Mucosa of gallbladder (tissue), 1 donor: ENCODE results near the gene CCDC142. TPM values are rescaled to one million over a fixed set of nuclear protein-coding genes. Genes with fewer than 3 reads are reported as not detected.
"Not testable (repeated sequence)": the region's sequence is repeated elsewhere in the genome, so short reads cannot be mapped to it uniquely, and the experiment has no call there.

Experiments used
- DNase-seq: peaks from one replicate; pipeline ENCODE4 v3.0.0-alpha.2; 2020; ENCODE audit warnings: low spot score
- total RNA-seq: library from RNA; stranded (reverse); gene quantifications from one replicate; pipeline ENCODE4 v1.2.1, GENCODE V29; 2021
- donor health status: DM: no; HTN: no; CAD: no.

Gene CCDC142
- total RNA-seq, 1 donor from 2014 or later: 26.5 TPM

DNA sequence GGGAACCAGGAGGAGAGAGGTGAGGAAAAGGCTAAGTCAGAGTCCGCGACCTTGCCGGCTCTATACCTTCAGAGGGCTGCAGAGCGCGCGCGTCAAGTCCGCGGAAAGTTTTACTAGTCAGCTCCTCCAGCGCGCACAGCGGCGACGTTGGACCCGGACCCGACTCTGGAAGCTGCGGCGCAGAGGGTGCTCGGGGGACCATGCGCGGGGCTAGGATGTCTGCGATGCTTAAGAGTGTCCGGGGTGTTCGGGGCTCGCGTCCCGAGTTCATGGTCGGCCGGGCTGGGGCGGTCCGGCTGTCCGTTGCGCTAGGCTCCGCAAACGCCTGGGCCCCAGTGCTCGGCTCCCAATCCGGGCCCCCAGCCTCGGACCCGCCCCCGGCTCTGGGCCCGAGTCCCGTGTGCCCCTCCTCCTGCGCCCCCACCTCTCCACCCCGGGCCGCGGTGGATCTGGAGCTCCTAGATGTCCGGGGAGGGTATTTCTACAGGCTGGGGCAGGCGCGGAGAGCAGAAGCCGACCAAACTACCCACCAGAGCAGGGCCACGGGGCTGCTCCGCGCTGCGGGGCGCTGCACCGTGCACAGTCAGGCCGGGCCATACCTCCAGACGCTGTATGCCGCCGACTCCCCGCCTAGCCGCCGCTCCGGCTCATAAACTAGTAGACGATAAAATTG lies 16.6 kb upstream of the CCDC142 start, which contains the start of gene LBX2:
Gene LBX2, minus strand, starts transcription at position 337 of the 673 bp plus-strand sequence. Its CDS starts 66 bp downstream, at position 271.
- no peak for DNase-seq

- DNase-seq: no peak
Observed at GRCh38 chr2:74498500-74499266, 15.9 kb upstream of the CCDC142 start.

DNA sequence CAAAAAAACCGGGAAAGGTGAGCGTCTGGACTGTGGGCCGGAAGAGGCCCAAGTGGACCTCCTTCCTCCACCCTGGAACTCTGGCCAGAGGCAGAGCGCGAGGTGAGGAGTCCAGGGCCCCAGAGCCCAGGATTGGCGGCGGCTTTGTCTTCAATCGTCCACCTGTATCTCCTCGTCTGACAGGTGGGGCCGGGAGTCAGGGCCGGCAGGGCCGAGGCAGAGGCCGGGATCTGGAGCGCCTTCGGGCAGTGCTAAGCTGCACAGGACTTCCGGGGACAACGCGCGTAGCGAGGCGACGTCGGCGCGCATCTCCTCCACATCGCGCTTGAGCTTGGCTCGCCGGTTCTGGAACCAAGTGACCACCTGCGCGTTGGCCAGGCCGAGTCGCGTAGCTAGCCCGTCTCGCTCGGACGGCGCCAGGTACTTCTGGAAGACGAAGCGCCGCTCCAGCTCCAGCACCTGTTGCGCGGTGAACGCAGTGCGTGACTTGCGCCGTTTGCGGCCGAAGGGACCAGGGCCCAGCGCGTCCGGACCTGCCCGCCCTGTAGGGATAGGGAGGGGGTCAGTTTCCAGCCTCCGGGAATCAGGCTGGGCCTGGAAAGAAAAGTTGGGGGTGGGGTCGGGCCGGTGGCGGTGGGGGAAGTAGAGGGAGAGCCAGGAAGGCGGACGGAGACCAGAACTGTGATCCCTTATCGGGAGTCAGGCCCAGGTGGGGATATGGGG lies 15.1 kb upstream of the CCDC142 start:
- DNase-seq: peak; percentile 30

DNA sequence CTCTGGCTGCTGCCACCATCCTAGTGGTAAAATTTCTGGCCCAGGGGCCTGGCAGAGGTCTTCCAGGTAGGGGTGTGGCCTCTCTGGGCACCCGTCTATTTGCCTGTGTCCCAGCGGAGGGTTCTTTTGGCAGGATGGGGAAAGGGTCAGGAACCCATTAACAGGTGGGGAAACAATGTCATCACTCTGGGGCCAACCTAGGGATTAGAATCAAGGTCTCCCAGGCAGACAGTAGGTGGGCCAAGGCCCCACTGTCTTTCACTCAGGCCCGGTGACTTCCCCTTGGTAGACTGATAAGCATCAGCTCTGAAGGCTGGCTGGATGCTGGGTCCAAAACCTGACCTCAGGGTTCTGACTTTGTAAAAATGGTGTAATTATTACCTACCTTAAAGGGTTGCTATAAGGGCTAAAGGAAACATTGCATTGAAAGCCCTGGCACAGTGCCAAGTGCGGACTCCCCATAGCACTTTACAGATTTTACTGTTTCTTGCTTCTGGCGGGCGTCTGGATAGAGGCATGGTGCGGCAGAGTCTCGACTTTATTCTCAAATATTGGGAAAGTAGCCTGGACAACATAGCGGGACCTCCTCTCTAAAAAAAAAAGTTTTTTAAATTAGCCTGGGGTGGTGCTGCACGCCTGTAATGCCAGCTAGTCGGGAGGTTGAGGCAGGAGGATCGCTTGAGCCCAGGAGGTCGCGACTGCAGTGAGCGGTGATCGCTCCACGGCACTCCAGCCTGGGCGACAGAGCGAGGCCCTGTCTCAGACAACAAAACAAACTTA lies 14.4 kb upstream of the CCDC142 start:
- no peak for DNase-seq

GRCh38 chr2:74495440-74495839 lies 12.6 kb upstream of the CCDC142 start:
- DNase-seq: no peak

DNA sequence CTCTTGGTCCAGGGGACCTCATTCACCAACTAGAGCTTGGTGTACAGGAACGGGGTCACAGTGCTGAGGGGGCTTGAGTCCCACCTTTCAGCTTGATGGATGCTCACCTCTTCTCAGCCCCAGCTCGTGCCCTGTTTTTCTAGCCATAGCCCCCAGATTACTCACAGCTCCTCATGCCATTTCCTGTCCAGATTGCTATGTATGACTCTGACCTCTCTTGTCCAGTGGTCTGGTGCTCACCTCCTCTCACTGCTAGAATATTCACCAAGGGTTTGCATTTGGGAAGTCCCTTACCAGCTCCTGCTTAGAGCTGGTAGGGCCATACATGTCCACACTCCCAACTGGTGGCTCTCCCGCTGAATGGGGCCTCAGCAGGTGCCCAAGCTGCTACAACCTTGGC lies 10.7 kb upstream of the CCDC142 start:
- DNase-seq: no peak

DNA sequence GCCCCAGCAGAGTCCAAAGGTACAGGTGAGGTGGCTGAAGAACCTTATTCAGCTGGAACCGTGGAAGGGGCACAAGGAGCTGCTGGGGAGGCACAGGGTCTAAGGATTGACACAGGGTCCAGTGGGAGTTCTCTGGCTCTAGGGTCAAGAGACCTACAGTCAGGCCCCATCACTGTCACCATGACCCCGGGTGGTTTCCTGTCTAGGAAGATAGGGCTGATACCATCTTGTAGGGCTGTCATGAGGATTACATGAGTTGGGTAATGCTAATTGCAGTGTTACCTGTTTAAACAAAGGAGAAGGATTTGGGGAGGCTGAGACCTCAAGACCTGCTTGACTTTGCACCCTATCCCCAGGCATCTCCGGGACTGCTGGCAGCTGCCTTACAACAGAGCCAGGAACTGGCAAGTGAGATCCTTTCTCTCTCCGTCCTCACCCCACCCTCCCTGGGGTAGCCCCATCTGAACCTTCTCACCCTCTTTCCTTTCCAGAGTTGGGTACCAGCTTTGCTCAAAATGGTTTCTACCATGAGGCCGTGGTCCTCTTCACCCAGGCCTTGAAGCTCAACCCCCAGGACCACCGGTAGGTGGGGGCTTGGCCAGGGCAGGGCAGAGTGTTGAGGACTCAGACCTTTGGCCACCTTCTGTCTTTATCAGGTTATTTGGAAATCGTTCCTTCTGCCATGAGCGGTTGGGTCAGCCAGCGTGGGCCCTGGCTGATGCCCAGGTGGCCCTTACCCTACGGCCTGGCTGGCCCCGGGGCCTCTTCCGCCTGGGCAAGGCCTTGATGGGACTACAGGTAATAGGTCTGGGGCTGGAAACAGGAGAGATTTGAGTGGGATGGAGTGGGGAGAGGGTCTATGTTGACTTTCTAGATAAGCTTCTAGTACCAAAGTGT lies 9.1 kb upstream of the CCDC142 start:
- DNase-seq: no peak

- DNase-seq: no peak
Observed at GRCh38 chr2:74489906-74490305, 7.1 kb upstream of the CCDC142 start.

DNA sequence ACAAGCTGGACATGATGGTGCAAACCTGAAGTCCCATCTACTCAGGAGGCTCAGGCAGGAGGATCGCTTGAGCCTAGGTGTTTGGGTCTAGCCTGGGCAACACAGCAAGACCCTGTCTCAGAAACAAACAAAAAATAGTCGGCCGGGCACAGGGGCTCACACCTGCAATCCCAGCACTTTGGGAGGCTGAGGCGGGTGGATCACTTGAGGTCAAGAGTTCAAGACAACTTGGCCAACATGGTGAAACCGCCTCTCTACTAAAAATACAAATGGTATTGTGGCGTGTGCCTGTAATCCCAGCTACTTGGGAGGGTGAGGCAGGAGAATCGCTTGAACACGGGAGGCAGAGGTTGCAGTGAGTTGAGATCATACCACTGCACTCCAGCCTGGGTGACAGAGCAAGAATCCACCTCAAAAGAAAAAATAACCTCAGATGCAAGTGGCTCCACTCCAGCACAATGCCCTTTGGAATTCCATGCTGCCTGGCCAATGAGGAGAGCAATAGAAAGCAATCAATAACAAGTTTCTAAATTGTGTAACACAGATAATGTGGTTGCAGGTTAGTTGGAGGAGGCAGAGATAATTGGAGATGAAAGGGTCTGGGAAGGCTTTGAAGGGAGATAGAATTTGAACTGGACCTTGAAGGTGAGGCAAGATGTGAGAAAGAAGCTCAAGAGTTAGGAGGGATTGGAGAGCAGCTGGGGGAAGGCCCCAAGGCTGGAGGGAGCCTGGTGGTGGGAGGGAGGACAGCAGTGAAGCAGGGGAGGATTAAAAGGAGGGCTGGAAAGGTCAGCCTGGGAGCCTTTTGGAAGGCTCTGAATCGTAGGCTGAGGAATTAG lies 6.1 kb upstream of the CCDC142 start:
- peak; percentile 71 for DNase-seq

GRCh38 chr2:74486141-74486540 lies 3.3 kb upstream of the CCDC142 start:
- no peak for DNase-seq

- DNase-seq: not testable (repeated sequence)
Observed at GRCh38 chr2:74483675-74484164, 922 bp upstream of the CCDC142 start.

GRCh38 chr2:74481961-74482800 lies 617 bp downstream of the CCDC142 start:
- DNase-seq: no peak

DNA sequence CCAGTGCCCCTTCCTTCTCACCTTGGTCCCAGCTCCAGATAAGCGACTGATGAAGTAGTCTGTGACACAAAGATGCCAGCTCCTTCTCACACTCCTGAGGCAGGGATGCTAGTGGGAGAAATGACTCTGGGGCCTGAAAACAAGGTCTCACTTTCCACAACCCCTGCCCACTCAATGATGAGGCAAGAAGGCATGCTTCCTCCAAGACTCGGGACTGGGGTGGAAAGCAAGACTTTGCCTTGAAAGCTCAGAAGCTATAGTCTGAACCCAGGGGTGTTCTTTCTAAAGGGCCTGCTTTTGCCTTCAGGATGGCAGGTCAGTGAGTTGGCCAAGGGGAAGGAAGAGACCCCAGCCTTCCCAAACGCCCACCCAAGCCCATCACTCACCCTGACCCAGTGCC lies 1.4 kb downstream of the CCDC142 start:
- no peak for DNase-seq

DNA sequence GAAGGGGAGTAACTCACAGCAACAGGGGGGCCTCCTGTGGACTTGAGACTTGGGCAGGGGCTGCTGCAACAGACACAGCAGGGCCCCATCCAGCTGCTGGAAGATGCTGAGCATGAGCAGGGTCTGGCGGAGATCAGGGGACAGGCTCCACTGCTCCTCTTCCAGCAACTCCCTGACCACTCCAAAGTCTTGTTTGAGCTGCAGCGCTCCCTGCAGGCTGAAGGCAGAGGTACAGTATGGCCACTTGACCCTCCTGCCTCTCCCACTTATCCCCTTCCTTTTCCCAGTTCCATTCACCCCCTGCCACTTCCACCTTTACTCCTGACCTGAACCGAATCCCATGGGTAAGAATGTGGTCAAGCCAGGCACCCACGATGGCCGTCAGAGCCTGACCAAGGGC lies 7.9 kb downstream of the CCDC142 start:
- no peak for DNase-seq

DNA sequence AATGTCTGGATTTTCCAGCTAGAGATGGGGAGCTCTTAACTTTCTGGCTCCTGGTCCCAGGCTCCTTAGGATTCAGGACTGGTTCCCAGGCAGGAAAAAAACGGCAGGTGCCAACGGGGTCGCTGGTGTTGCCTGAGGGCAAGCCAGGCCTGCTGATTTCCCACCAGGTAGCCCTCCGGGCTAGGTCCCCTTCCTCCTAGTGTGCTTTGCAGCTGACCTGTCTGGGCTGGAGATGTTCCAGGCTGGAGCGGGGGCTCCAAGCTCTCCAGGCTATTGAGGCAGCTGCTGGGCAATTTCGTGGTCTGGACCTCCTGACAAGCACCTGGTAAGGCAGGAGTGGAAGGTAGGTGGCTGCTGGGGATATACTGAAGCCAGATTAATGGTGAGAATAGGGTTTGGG lies 8.3 kb downstream of the CCDC142 start:
- no peak for DNase-seq

- DNase-seq: no peak
Observed at GRCh38 chr2:74472945-74473258, 9.9 kb downstream of the CCDC142 start.

GRCh38 chr2:74472086-74472944 lies 10.5 kb downstream of the CCDC142 start, which contains the start of gene MRPL53:
TSS of gene MRPL53 (minus strand) at chr2:74472680. CDS start at chr2:74472660, 20 bp downstream.
- DNase-seq: peak; percentile 95
